Smooth muscle cell (in vitro differentiated cells): ENCODE data around the gene CXorf58. TPM values are rescaled to one million over a fixed set of nuclear protein-coding genes. Genes with fewer than 3 reads are reported as not detected.

ENCODE experiments used
- DNase-seq: peaks from one replicate; lab custom pipeline; 2025; ENCODE audit not compliant: unreplicated experiment; lab: John Stamatoyannopoulos, UW
- H2AFZ ChIP-seq: fragments of 200-600 bp; sonication (generic); 2 replicates; pipeline ENCODE4 v1.6.0; 2016; ENCODE audit warnings: antibody characterized with exemption, low read depth, mild to moderate bottlenecking
- H3F3A ChIP-seq: fragments of 200-600 bp; sonication (generic); 2 replicates; pipeline ENCODE4 v1.6.0; 2017; ENCODE audit warnings: antibody characterized with exemption, low read depth
- H3K27ac ChIP-seq: fragments of 200-600 bp; sonication (generic); 2 replicates; pipeline ENCODE4 v1.5.1; 2016; ENCODE audit warnings: low read depth, mild to moderate bottlenecking
- H3K27me3 ChIP-seq: fragments of 200-600 bp; sonication (generic); 2 replicates; pipeline ENCODE4 v1.6.1; 2016; ENCODE audit warnings: low read depth, mild to moderate bottlenecking
- H3K36me3 ChIP-seq: fragments of 200-600 bp; sonication (generic); 2 replicates; pipeline ENCODE4 v1.5.1; 2016; ENCODE audit warnings: low read depth
- H3K4me1 ChIP-seq: fragments of 200-600 bp; sonication (generic); 2 replicates; pipeline ENCODE4 v1.5.1; 2016; ENCODE audit warnings: low read depth
- H3K4me2 ChIP-seq: fragments of 200-600 bp; sonication (generic); 2 replicates; pipeline ENCODE4 v1.6.0; 2016; ENCODE audit warnings: mild to moderate bottlenecking
- H3K4me3 ChIP-seq: fragments of 200-600 bp; sonication (generic); 2 replicates; pipeline ENCODE4 v1.5.1; 2016; ENCODE audit warnings: mild to moderate bottlenecking
- H3K79me2 ChIP-seq: fragments of 200-600 bp; sonication (generic); 2 replicates; pipeline ENCODE4 v1.6.0; 2016; ENCODE audit warnings: low read depth, mild to moderate bottlenecking
- H3K9ac ChIP-seq: fragments of 200-600 bp; sonication (generic); 2 replicates; pipeline ENCODE4 v1.6.0; 2016; ENCODE audit warnings: low read depth
- H3K9me3 ChIP-seq: fragments of 200-600 bp; sonication (generic); replicated peaks from 2 replicates; pipeline ENCODE4 v1.5.1; 2016; ENCODE audit warnings: low read depth
- H4K20me1 ChIP-seq: fragments of 200-600 bp; sonication (generic); 2 replicates; pipeline ENCODE4 v1.6.0; 2016; ENCODE audit warnings: low read depth
- WGBS: methylation state at CpG from one replicate; pipeline ENCODE4 v1.1.7; 2016; ENCODE audit warnings: low lambda C conversion rate; 5-methylcytosine and 5-hydroxymethylcytosine counted together
- polyA plus RNA-seq: library from polyadenylated mRNA; unstranded; fragments of >200 nt; fragmentation: Nextera tagmentation; extraction: Ambion mirVana; gene quantifications from 2 replicates; pipeline ENCODE4 v1.2.1, GENCODE V29; 2016
- total RNA-seq: library from RNA; depleted of rRNA; stranded (reverse); fragments of >200 nt; gene quantifications from 2 replicates; pipeline ENCODE4 v1.2.3, GENCODE V29; 2014
- TF ChIP-seq, protein P1 (sequence below): fragments of 200-600 bp; sonication (generic); IDR thresholded peaks from 2 replicates; pipeline ENCODE4 v1.5.1; 2017; ENCODE audit warnings: borderline replicate concordance, mild to moderate bottlenecking, antibody characterized with exemption; ENCODE audit not compliant: insufficient read depth, poor library complexity, severe bottlenecking

CXorf58 gene
- total and polyA plus RNA-seq, 2 experiments from 2014 or later, result not detected

DNA sequence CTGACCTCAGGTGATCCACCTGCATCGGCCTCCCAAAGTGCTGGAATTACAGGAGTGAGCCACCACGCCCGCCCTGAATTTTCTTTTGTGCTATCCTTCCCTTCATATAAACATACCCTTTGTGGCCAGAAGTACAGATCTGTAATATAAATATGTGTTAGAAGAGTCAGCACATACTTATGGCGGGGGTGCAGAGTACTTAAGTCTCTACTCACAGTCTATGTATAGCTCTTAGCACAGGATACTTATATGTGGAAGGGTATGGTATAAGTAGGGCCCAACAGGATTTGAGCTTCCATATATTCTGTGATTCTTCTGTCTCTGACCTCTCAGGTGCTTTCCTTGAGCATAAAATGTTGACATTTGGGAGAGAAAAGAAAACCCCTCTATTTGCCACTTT lies 18.2 kb downstream of the CXorf58 start:
- 96% methylated on average over 4 of the region's 4 CpGs for WGBS
- Histone ChIP-seq H3K79me2 (no peaks in the 10 kb centered on the region), H2AFZ (no peak overlapping the region), H3K27me3 (no peaks in the 10 kb centered on the region), H3K36me3 (no peaks in the 10 kb centered on the region), H3K9me3 (no peaks in the 10 kb centered on the region), H3K4me2 (no peak overlapping the region), H3K27ac (no peak overlapping the region), H3K4me3 (no peak overlapping the region), H4K20me1 (no peaks in the 10 kb centered on the region), H3F3A (no peaks in the 10 kb centered on the region), H3K4me1 (no peaks in the 10 kb centered on the region), H3K9ac (no peak overlapping the region)
- no peak for DNase-seq
- TF ChIP-seq, protein P1, sequence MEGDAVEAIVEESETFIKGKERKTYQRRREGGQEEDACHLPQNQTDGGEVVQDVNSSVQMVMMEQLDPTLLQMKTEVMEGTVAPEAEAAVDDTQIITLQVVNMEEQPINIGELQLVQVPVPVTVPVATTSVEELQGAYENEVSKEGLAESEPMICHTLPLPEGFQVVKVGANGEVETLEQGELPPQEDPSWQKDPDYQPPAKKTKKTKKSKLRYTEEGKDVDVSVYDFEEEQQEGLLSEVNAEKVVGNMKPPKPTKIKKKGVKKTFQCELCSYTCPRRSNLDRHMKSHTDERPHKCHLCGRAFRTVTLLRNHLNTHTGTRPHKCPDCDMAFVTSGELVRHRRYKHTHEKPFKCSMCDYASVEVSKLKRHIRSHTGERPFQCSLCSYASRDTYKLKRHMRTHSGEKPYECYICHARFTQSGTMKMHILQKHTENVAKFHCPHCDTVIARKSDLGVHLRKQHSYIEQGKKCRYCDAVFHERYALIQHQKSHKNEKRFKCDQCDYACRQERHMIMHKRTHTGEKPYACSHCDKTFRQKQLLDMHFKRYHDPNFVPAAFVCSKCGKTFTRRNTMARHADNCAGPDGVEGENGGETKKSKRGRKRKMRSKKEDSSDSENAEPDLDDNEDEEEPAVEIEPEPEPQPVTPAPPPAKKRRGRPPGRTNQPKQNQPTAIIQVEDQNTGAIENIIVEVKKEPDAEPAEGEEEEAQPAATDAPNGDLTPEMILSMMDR, result no peak

DNA sequence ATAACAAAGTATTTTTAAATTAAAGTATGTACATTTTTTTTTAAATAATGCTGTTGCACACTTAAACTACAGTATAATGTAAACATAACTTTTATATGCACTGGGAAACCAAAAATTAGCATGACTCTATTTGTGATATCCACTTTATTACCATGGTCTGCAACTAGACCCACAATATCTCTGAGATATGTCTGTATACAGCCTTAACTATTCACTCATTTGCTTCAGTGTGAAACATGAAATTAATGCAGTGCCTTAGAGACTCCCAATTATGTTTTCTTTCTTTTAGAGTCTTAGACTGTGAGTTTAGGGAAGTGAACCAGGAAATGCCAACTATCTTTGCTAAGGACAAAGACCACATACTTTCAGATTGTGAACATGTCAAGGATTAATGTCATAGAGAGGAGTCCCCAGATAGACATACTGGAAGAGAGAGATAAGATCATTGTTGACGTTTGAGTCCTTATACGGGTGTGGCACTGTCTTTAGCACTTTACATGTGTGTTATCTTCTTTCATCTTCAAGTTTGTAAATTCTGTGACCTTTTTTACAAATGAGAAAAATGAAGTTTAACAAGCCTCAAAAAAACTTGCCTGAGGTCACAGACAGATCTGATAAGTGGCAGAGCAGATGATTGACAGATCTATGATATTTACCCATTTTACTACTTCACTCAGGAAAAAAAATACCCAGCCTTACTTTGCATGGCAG lies 23.2 kb downstream of the CXorf58 start:
- no peak overlapping the region for H3K4me2 ChIP-seq

DNA sequence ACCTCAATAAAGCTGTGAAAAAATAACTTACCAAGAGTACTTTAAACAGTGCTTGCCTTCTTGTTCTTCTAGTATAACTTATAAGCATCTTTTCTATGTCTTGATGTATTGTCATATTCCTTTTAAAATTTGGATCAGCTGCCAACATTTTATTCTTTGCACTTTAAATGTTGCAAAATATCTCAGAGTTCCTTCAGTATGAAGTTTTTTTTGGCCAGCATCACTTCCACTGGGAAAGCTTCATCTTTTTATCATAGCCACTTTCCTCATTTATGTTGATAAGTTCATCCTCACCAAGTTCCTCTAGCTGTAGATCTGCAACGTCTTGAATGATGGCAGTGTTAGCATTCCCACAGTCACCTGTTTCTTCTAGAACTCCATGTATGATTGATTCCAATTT lies 24.2 kb downstream of the CXorf58 start:
- no peak for DNase-seq
- no peak overlapping the region for H2AFZ ChIP-seq
- H3F3A ChIP-seq, result no peaks in the 10 kb centered on the region
- no peak overlapping the region for H3K4me3 ChIP-seq
- H3K9me3 ChIP-seq, result no peaks in the 10 kb centered on the region
- H3K4me1 ChIP-seq, result no peaks in the 10 kb centered on the region
- no peak overlapping the region for H3K27ac ChIP-seq
- TF ChIP-seq, protein P1, result no peak
- no peak overlapping the region for H3K9ac ChIP-seq
- H3K4me2 ChIP-seq, result no peak overlapping the region
- H3K79me2 ChIP-seq, result no peaks in the 10 kb centered on the region
- H3K36me3 ChIP-seq, result no peaks in the 10 kb centered on the region
- no peaks in the 10 kb centered on the region for H4K20me1 ChIP-seq
- no peaks in the 10 kb centered on the region for H3K27me3 ChIP-seq
- WGBS, result 71% methylated on average over 1 of the region's 1 CpG

More for the DNA sequence above, 23.2 kb downstream of the CXorf58 start:
- WGBS, result 27% methylated on average over 2 of the region's 2 CpGs
- DNase-seq, result no peak
- no peaks in the 10 kb centered on the region for H3F3A ChIP-seq
- TF ChIP-seq, protein P1, result no peak
- no peaks in the 10 kb centered on the region for H3K4me1 ChIP-seq
- no peaks in the 10 kb centered on the region for H3K79me2 ChIP-seq
- H3K27me3 ChIP-seq, result no peaks in the 10 kb centered on the region
- H3K9ac ChIP-seq, result no peak overlapping the region
- H2AFZ ChIP-seq, result peak overlapping the region; percentile 68
- no peaks in the 10 kb centered on the region for H3K36me3 ChIP-seq
- no peak overlapping the region for H3K4me3 ChIP-seq
- no peaks in the 10 kb centered on the region for H3K9me3 ChIP-seq
- no peak overlapping the region for H3K27ac ChIP-seq
- H4K20me1 ChIP-seq, result no peaks in the 10 kb centered on the region

DNA sequence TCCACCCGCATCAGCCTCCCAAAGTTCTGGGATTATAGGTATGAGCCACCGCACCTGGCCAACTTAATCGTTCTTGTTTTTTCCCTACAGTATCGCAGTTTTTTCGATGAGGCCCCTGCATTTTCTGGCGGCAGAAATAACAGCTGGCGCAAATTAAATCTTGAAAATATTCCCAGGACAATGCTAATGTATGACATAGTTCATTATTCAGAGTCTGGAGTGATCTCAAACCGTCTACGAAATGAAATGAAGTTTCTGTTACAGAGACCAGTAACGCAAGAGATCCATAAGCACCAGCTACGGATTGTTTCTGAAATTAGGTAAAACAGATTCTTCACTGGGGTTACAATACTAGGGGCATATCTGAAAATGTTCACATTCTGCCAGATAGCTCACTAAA lies 27.3 kb downstream of the CXorf58 start:
- H3K36me3 ChIP-seq, result no peaks in the 10 kb centered on the region
- TF ChIP-seq, protein P1, result no peak
- H3K9ac ChIP-seq, result no peak overlapping the region
- no peaks in the 10 kb centered on the region for H3K4me1 ChIP-seq
- H4K20me1 ChIP-seq, result no peaks in the 10 kb centered on the region
- H3K4me2 ChIP-seq, result no peak overlapping the region
- no peak for DNase-seq
- no peak overlapping the region for H3K27ac ChIP-seq
- no peaks in the 10 kb centered on the region for H3K27me3 ChIP-seq
- H3K9me3 ChIP-seq, result no peaks in the 10 kb centered on the region
- no peak overlapping the region for H3K4me3 ChIP-seq
- no peak overlapping the region for H2AFZ ChIP-seq
- H3K79me2 ChIP-seq, result no peaks in the 10 kb centered on the region
- no peaks in the 10 kb centered on the region for H3F3A ChIP-seq
- WGBS, result 94% methylated on average over 11 of the region's 11 CpGs
